ENCODE results near the gene PRPF31.
"Not testable (repeated sequence)": the region's sequence is repeated elsewhere in the genome, so short reads cannot be mapped to it uniquely, and the experiment has no call there.

Gene PRPF31, protein sequence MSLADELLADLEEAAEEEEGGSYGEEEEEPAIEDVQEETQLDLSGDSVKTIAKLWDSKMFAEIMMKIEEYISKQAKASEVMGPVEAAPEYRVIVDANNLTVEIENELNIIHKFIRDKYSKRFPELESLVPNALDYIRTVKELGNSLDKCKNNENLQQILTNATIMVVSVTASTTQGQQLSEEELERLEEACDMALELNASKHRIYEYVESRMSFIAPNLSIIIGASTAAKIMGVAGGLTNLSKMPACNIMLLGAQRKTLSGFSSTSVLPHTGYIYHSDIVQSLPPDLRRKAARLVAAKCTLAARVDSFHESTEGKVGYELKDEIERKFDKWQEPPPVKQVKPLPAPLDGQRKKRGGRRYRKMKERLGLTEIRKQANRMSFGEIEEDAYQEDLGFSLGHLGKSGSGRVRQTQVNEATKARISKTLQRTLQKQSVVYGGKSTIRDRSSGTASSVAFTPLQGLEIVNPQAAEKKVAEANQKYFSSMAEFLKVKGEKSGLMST

GRCh38 chr19:54115109-54116063, at the start of gene PRPF31, which contains the start of gene TFPT:
PRPF31 (plus strand) TSS chr19:54115754; CDS start chr19:54118279, 2,525 bp downstream.
TFPT (minus strand) TSS chr19:54115657; CDS start chr19:54115269, 388 bp downstream.
- peak; percentile 94 to 96 (median 95) for DNase-seq (ENCODE audit: low read depth in 3 of 3)

DNA sequence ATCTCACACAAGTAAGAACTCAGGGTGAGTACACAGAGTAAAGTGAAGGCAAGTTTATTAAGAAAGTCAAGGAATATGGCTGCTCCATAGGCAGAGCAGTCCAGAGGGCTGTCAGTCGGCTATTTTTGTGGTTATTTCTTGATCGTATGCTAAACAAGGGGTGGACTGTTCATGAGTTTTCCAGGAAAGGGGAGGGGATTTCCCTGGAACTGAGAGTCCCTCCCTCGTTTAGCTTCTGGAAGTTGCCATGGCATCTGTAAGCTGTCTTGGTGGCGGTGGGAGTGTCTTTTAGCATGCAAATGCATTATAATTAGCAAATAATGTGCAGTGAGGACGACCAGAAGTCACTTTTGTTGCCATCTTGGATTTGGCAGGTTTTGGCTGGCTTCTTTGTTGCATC, 46.1 kb upstream of the PRPF31 start:
- no peak for DNase-seq (ENCODE audit: low read depth in 3 of 3)

DNA sequence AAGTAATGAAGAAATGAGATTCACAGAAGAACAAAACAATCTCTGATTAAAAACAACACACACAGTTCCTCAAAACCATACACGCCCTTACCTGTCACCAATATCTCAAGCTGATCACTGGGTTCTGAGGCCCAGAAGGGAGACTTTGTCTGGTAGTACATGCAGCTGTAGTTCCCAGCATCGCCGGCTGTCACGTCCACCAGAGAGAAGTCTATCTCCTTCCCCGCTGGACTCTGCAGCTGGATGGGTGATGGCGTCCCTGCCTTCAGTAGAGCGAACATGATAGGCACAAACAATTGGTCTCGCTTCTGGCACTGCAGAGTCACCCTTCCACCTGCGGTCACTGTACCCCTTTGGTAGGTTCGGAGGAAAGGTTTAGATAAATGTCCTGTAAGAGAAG, 41.7 kb upstream of the PRPF31 start:
- DNase-seq (ENCODE audit: low read depth in 3 of 3): no peak

DNA sequence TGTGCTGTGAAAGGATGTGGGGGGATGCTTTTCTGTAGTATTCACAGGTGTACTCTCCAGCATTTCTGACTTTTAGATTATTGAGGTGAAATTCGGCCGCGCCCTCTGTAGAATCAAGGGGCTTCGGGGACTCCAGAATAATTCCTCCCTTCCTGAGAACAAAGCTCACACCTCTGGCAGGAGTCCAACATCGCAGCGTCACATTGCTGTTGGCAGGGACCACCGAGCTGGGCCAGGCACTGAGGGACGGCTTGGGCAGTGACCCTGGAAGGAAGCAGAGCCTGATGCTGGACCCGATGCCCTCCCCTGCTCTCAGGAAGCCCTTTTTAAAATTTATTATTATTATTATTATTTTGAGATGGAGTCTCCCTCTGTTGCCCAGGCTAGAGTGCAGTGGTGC, 40.7 kb upstream of the PRPF31 start:
- DNase-seq (ENCODE audit: low read depth in 3 of 3): no peak

DNA sequence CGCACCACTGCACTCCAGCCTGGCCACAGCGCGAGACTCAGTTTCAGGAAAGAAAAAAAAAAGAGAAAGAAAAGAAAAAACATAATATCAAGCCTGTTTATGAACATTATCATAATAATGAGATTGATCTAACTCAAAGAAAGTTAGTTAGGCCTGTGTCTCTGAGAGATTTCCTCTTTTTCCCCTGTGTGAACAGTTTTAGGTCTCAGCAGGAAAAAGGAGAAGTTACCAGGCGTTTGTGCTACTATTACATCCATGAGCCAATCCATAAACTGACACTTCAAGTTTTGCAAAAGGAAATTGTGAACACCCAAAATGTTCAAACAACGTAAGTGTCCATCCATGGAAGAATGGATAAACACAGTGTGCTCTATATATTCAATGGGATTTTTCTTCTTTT, 38.2 kb upstream of the PRPF31 start:
- no peak for DNase-seq (ENCODE audit: low read depth in 3 of 3)

DNA sequence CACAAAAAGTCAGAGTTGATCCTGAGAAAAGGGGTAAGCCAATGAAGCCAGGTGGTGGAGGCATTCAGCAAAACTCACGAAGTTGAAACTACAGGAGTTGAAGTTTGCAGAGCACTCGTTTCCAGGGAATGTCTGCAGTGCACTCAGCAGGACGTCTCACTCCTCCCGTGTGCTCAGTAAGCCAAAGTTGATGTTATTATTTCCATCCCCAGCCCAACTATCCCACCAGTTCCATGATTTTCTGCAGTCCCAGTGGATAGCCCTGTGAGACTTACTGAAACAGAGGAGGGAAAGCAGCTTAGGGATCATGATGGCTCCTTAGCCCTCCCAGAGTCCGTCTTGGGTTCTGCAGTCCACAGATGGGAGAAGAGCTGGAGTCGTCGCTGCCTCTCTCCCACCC, 34.5 kb upstream of the PRPF31 start, which contains the start of gene TARM1:
Gene TARM1 (minus strand): TSS at position 334 of the 400 bp plus-strand sequence. CDS start 25 bp downstream, at position 309.
- DNase-seq (ENCODE audit: low read depth in 3 of 3): no peak

GRCh38 chr19:54084410-54084809, 31.1 kb upstream of the PRPF31 start:
- DNase-seq (ENCODE audit: low read depth in 3 of 3): no peak

DNA sequence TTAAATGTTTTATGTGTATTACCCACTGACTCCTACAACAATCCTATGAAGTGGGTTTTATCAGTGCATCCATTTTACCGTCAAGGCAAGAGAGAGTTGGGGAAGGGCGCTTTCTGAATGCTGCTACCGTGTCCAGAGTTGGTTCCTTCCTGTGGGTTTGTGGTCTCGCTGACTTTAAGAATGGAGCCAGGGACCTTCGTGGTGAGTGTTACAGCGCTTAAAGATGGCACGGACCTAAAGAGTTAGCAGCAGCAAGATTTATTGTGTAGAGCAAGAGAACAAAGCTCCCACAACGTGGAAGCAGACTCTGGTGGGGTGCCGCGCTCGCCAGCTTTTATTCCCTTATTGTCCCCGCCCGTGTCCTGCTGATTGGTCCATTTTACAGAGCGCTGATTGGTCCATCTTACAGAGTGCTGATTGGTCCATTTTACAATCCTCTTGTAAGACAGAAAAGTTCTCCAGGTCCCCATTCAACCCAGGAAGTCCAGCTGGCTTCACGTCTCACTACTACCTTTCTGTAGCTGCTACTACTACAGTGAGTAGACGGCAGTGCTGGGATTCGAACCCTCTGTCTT, 21.0 kb upstream of the PRPF31 start:
- DNase-seq (ENCODE audit: low read depth in 3 of 3): no peak

GRCh38 chr19:54095136-54095858, 20.3 kb upstream of the PRPF31 start:
- DNase-seq (ENCODE audit: low read depth in 3 of 3): no peak

- DNase-seq (ENCODE audit: low read depth in 3 of 3): not testable (repeated sequence)
Observed at GRCh38 chr19:54095859-54096616, 19.5 kb upstream of the PRPF31 start.

GRCh38 chr19:54096617-54097106, 18.9 kb upstream of the PRPF31 start:
- DNase-seq (ENCODE audit: low read depth in 3 of 3): no peak

DNA sequence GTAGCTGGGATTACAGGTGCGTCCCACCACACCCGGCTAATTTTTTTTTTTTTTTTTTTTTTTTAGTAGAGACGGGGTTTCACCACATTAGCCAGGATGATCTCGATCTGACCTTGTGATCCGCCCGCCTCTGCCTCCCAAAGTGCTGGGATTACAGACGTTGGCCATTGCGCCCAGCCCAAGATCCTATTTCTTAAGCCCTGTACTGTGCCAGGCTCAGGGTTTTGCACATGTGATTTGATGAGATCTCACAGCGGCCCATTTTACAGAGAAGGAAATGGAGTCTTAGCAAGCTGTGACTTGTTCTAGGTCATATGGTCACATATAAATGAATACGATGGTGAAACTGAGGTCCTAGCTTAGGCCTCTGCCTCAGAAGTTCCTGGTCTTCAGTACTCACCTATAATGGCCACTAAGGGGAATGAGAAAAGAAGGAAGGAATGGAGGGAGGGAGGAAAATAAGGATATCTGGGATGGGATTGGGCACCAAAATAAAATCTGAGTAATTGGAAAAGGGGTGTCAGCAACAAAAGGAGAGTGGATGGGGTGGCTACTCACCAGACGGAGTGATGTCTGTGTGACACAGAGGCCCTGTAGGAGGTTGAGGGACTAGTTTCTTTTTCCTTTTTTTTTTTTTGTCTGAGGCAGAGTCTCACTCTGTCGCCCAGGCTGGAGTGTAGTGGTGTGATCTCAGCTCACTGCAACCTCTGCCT, 16.2 kb upstream of the PRPF31 start:
- DNase-seq (ENCODE audit: low read depth in 3 of 3): no peak

- DNase-seq (ENCODE audit: low read depth in 3 of 3): not testable (repeated sequence)
Observed at GRCh38 chr19:54099903-54100255, 15.7 kb upstream of the PRPF31 start.

DNA sequence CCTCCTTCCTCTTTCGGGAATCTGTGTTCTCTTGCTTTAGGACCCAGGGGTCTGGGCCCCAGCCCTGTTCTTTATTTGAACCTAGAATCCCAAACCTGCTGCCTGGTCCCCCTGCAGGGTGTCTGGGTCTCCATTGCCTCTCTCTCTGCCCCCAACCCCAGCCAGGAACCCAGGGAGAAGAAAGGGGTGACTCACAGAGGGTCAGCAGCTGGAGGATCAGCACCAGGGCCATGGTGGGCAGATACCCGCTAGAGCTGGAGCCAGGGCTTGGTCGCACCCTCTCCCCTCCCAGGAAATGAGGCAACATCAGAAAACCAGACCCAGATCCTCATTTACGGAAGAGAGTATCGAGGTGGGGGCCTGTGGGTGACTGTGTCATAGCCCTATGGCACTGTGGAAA, 15.0 kb upstream of the PRPF31 start, which contains the start of gene OSCAR:
Gene OSCAR (minus strand): TSS at position 243 of the 400 bp plus-strand sequence. CDS start 11 bp downstream, at position 232.
- no peak for DNase-seq (ENCODE audit: low read depth in 3 of 3)

- DNase-seq (ENCODE audit: low read depth in 3 of 3): peak; percentile 92 to 96 (median 93)
Observed at GRCh38 chr19:54102421-54103169, 13.0 kb upstream of the PRPF31 start, which contains the start of gene NDUFA3. NDUFA3 (plus strand) TSS chr19:54102855; CDS start chr19:54102879, 24 bp downstream.

DNA sequence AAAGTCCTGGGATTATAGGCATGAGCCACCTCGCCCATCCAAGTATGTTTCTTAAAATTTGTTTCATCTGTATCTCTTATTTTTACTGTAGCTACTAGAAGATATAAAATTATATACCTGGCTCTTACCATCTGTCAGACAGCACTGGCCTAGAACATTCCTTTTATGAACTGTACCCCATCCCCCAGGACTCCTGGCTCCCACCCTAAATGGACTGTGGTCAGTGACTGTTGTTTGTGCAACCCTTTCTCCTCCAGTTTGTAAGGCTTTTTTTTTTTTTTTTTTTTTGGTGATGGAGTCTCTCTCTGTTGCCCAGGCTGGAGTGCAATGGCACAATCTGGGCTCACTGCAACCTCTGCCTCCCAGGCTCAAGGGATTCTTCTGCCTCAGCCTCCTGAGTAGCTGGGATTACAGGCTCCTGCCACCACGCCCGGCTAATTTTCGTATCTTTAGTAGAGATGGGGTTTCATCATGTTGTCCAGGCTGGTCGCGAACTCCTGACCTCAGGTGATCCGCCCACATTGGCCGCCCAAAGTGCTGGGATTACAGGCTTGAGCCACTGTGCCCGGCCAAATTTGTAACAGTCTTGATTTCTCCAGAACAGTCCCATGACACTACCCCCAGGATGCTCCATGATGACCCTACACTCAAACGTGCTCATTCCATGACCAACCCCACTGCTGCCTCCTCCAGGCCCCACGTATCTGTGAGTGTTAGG, 10.4 kb upstream of the PRPF31 start:
- no peak for DNase-seq (ENCODE audit: low read depth in 3 of 3)

- DNase-seq (ENCODE audit: low read depth in 3 of 3): no peak
Observed at GRCh38 chr19:54105796-54106195, 9.8 kb upstream of the PRPF31 start.

DNA sequence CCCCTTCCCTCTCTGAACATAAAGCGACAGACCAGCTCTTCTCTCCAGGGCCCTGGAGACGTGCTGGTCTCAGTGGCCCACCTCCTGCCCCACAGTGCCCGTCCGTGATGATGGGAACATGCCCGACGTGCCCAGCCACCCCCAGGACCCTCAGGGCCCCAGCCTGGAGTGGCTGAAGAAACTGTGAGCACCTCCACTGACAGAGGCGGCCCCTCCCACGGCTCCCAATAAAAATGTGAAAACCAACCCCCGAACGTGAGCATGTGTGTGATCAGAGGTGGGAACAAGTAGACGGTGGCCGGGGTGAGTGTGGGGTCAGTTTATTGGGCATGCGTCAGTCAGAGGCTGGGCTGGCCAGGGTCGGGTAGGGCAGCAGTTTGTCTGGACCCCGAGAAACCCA, 8.8 kb upstream of the PRPF31 start:
- DNase-seq (ENCODE audit: low read depth in 3 of 3): no peak

Data from stimulated activated CD4-positive, alpha-beta T cell treated with anti-CD3 and anti-CD28 coated beads, TNF-alpha, amount 100 ng/mL, for 48 hours (primary cell).